Activated naive CD8-positive, alpha-beta T cell (primary cell): ENCODE measurements around the gene UBA52.

Source experiments
- H3K27ac Mint-ChIP-seq: one replicate; pipeline ENCODE4 v1.8.0; 2021; ENCODE audit warnings: mixed read lengths
- H3K27me3 Mint-ChIP-seq: one replicate; pipeline ENCODE4 v1.8.0; 2021; ENCODE audit warnings: mixed read lengths
- H3K36me3 Mint-ChIP-seq: one replicate; pipeline ENCODE4 v1.8.0; 2021; ENCODE audit warnings: mixed read lengths
- H3K4me1 Mint-ChIP-seq: one replicate; pipeline ENCODE4 v1.8.0; 2021; ENCODE audit warnings: low read depth, mixed read lengths
- H3K4me3 Mint-ChIP-seq: one replicate; pipeline ENCODE4 v1.8.0; 2021; ENCODE audit warnings: mild to moderate bottlenecking, mixed read lengths
- H3K9me3 Mint-ChIP-seq: one replicate; pipeline ENCODE4 v1.8.0; 2021; ENCODE audit warnings: low read depth, mixed read lengths

Gene UBA52

GRCh38 chr19:18616023-18616422, 44.4 kb downstream of the UBA52 start:
- H3K27ac Mint-ChIP-seq = no peak overlapping the region
- H3K36me3 Mint-ChIP-seq = no peaks in the 10 kb centered on the region
- peaks cover 20% of the 10 kb centered on the region for H3K27me3 Mint-ChIP-seq

GRCh38 chr19:18617562-18617961, 45.9 kb downstream of the UBA52 start:
- Mint-ChIP-seq H3K4me1 (peaks cover 7% of the 10 kb centered on the region), H3K36me3 (no peaks in the 10 kb centered on the region), H3K27me3 (peaks cover 14% of the 10 kb centered on the region), H3K4me3 (no peak overlapping the region), H3K27ac (no peak overlapping the region), H3K9me3 (no peaks in the 10 kb centered on the region)

More at GRCh38 chr19:18616023-18616422, 44.4 kb downstream of the UBA52 start:
- H3K9me3 Mint-ChIP-seq = no peaks in the 10 kb centered on the region
- no peak overlapping the region for H3K4me3 Mint-ChIP-seq
- H3K4me1 Mint-ChIP-seq = peaks cover 18% of the 10 kb centered on the region

- H3K27ac Mint-ChIP-seq = no peak overlapping the region
- H3K9me3 Mint-ChIP-seq = no peaks in the 10 kb centered on the region
- H3K4me1 Mint-ChIP-seq = peaks cover 6% of the 10 kb centered on the region
- no peaks in the 10 kb centered on the region for H3K36me3 Mint-ChIP-seq
- no peak overlapping the region for H3K4me3 Mint-ChIP-seq
- H3K27me3 Mint-ChIP-seq = peaks cover 14% of the 10 kb centered on the region
Observed at GRCh38 chr19:18618236-18618635, 46.6 kb downstream of the UBA52 start.

- Mint-ChIP-seq H3K27me3 (peaks cover 5% of the 10 kb centered on the region), H3K4me1 (no peaks in the 10 kb centered on the region), H3K36me3 (no peaks in the 10 kb centered on the region), H3K4me3 (no peak overlapping the region), H3K27ac (no peak overlapping the region), H3K9me3 (no peaks in the 10 kb centered on the region)
Observed at GRCh38 chr19:18620311-18620710, 48.7 kb downstream of the UBA52 start.

GRCh38 chr19:18620902-18621301, 49.2 kb downstream of the UBA52 start:
- Mint-ChIP-seq H3K4me3 (no peak overlapping the region), H3K27me3 (peaks cover 4% of the 10 kb centered on the region), H3K9me3 (no peaks in the 10 kb centered on the region), H3K4me1 (no peaks in the 10 kb centered on the region), H3K27ac (no peak overlapping the region), H3K36me3 (no peaks in the 10 kb centered on the region)

- Mint-ChIP-seq H3K27me3 (no peaks in the 10 kb centered on the region), H3K4me3 (no peak overlapping the region), H3K27ac (no peak overlapping the region), H3K9me3 (no peaks in the 10 kb centered on the region), H3K4me1 (no peaks in the 10 kb centered on the region), H3K36me3 (no peaks in the 10 kb centered on the region)
Observed at GRCh38 chr19:18626906-18627305, 55.2 kb downstream of the UBA52 start.
